SK-N-SH (cell line): ENCODE results near the gene NOCT. TPM values are rescaled to one million over a fixed set of nuclear protein-coding genes. Genes with fewer than 3 reads are reported as not detected.

ENCODE experiments used
- CTCF ChIA-PET: fragments of 300-600, 350-600 bp; formaldehyde crosslinking; extraction: SDS; loops from one replicate; lab custom pipeline; 2021; lab: Yijun Ruan, JAX
- POLR2A ChIA-PET: fragments of 350-600 bp; sonication (Branson Sonifier 250); formaldehyde crosslinking; extraction: SDS; loops from one replicate; lab custom pipeline; 2020; ENCODE audit warnings: antibody characterized with exemption, inconsistent platforms; lab: Yijun Ruan, JAX
- DNase-seq: peaks from one replicate; pipeline ENCODE4 v3.0.0; 2012
- H2AFZ ChIP-seq: fragments of 200-600 bp; sonication (generic); 2 replicates; pipeline ENCODE4 v1.8.1; 2016; ENCODE audit warnings: antibody characterized with exemption, mild to moderate bottlenecking, low read depth
- H3F3A ChIP-seq: fragments of 200-600 bp; sonication (generic); replicated peaks from 2 replicates; pipeline ENCODE3; 2016; ENCODE audit warnings: antibody characterized with exemption, mild to moderate bottlenecking; ENCODE audit not compliant: insufficient read depth
- H3K27ac ChIP-seq, 2 experiments: fragments of 200-500 bp in 1 of 2; fragments of 200-600 bp in 1 of 2; sonication (Bioruptor generic) in 1 of 2; sonication (generic), shearing (Covaris generic) in 1 of 2; 2 replicates each; pipeline versions ENCODE4 v1.5.1 to v1.6.1; 2014 to 2016; ENCODE audit warnings: low read depth in 2 of 2, inconsistent platforms in 1 of 2, low read length in 1 of 2, mild to moderate bottlenecking in 1 of 2, mixed read lengths in 1 of 2
- H3K27me3 ChIP-seq: fragments of 200-600 bp; sonication (generic), shearing (Covaris generic); 2 replicates; pipeline ENCODE4 v1.6.1; 2016; ENCODE audit warnings: mixed run types; ENCODE audit not compliant: insufficient read depth
- H3K36me3 ChIP-seq, 2 experiments: fragments of 200-500 bp in 1 of 2; fragments of 200-600 bp in 1 of 2; sonication (Bioruptor generic) in 1 of 2; sonication (generic) in 1 of 2; replicated peaks in 1 of 2; 2 replicates each; pipeline versions ENCODE3 to v1.5.1; 2014 to 2016; ENCODE audit warnings: low read length in 1 of 2, mild to moderate bottlenecking in 1 of 2; ENCODE audit not compliant: insufficient read depth in 2 of 2, control insufficient read depth in 1 of 2
- H3K4me1 ChIP-seq, 2 experiments: fragments of 200-500 bp in 1 of 2; fragments of 200-600 bp in 1 of 2; sonication (Bioruptor generic) in 1 of 2; sonication (generic), shearing (Covaris generic) in 1 of 2; 2 replicates each; pipeline versions ENCODE4 v1.5.1 to v1.6.1; 2014 to 2016; ENCODE audit warnings: low read depth in 1 of 2, low read length in 1 of 2, mixed run types in 1 of 2; ENCODE audit not compliant: insufficient read depth in 2 of 2, control insufficient read depth in 1 of 2
- H3K4me2 ChIP-seq: fragments of 200-600 bp; sonication (generic), shearing (Covaris generic); 2 replicates; pipeline ENCODE4 v1.6.1; 2017; ENCODE audit warnings: mixed run types
- H3K4me3 ChIP-seq, 2 experiments: fragments of 200-500 bp in 1 of 2; fragments of 200-600 bp in 1 of 2; sonication (Bioruptor generic) in 1 of 2; sonication (generic), shearing (Covaris generic) in 1 of 2; 2 replicates each; pipeline versions ENCODE4 v1.5.1 to v1.8.1; 2014 to 2016; ENCODE audit warnings: low read depth in 2 of 2, inconsistent platforms in 1 of 2, low read length in 1 of 2, mild to moderate bottlenecking in 1 of 2, mixed read lengths in 1 of 2, moderate library complexity in 1 of 2
- H3K79me2 ChIP-seq: fragments of 200-600 bp; sonication (generic); 2 replicates; pipeline ENCODE4 v1.8.1; 2017; ENCODE audit warnings: mild to moderate bottlenecking; ENCODE audit not compliant: insufficient read depth
- H3K9ac ChIP-seq: fragments of 200-600 bp; sonication (generic); 2 replicates; pipeline ENCODE4 v1.6.1; 2017; ENCODE audit warnings: mixed run types
- H3K9me2 ChIP-seq: fragments of 200-600 bp; sonication (generic); 2 replicates; pipeline ENCODE4 v1.6.1; 2017; ENCODE audit warnings: mixed run types
- H3K9me3 ChIP-seq: fragments of 200-600 bp; sonication (generic); 2 replicates; pipeline ENCODE4 v1.6.1; 2017; ENCODE audit warnings: mixed run types, mild to moderate bottlenecking, moderate library complexity
- H4K20me1 ChIP-seq: fragments of 200-600 bp; sonication (generic); 2 replicates; pipeline ENCODE4 v1.6.1; 2017; ENCODE audit warnings: mild to moderate bottlenecking, mixed run types; ENCODE audit not compliant: insufficient read depth
- CTCF ChIP-seq: fragments of 200-600 bp; sonication (generic); IDR thresholded peaks from 2 replicates; pipeline ENCODE4 v1.6.1; 2017; ENCODE audit warnings: antibody characterized with exemption, mild to moderate bottlenecking, moderate library complexity
- ELF1 ChIP-seq: IDR thresholded peaks from 2 replicates; pipeline ENCODE4 v1.4.0; 2012
- EP300 ChIP-seq, 2 experiments: IDR thresholded peaks; 2 replicates each; pipeline versions ENCODE4 v1.4.0 to v1.6.1; 2012; ENCODE audit warnings: borderline replicate concordance in 1 of 2, low read depth in 1 of 2, low read length in 1 of 2
- FOXJ3 ChIP-seq: sonication (generic); formaldehyde crosslinking; IDR thresholded peaks from 2 replicates; pipeline ENCODE4 v1.5.1; 2020; ENCODE audit warnings: mild to moderate bottlenecking, missing genetic modification reagents
- GABPA ChIP-seq: IDR thresholded peaks from 2 replicates; pipeline ENCODE4 v1.4.0; 2012; ENCODE audit warnings: low read depth, mild to moderate bottlenecking
- GATA2 ChIP-seq: sonication (generic); formaldehyde crosslinking; IDR thresholded peaks from 2 replicates; pipeline ENCODE4 v1.5.0; 2020; ENCODE audit warnings: mild to moderate bottlenecking, missing genetic modification reagents
- JUND ChIP-seq: IDR thresholded peaks from 2 replicates; pipeline ENCODE4 v1.4.0; 2012
- MEF2A ChIP-seq: IDR thresholded peaks from 2 replicates; pipeline ENCODE4 v1.4.0; 2012; ENCODE audit warnings: low read depth, borderline replicate concordance
- NFIC ChIP-seq: IDR thresholded peaks from 2 replicates; pipeline ENCODE4 v1.4.0; 2012; ENCODE audit warnings: borderline replicate concordance
- RAD21 ChIP-seq: IDR thresholded peaks from 2 replicates; pipeline ENCODE4 v1.6.1; 2012; ENCODE audit warnings: mild to moderate bottlenecking, low read length
- RCOR1 ChIP-seq: fragments of 150-350 bp; IDR thresholded peaks from 2 replicates; pipeline ENCODE4 v1.6.1; 2017; ENCODE audit warnings: antibody characterized with exemption, low read length
- SIN3A ChIP-seq: IDR thresholded peaks from 2 replicates; pipeline ENCODE4 v1.6.1; 2012; ENCODE audit warnings: low read depth, mild to moderate bottlenecking, low read length, moderate library complexity, borderline replicate concordance
- SMC3 ChIP-seq: IDR thresholded peaks from 2 replicates; pipeline ENCODE4 v1.6.1; 2012; ENCODE audit warnings: low read depth, low read length, improper control_type of control experiment
- TCF12 ChIP-seq: IDR thresholded peaks from 2 replicates; pipeline ENCODE4 v1.4.0; 2012
- TEAD4 ChIP-seq: IDR thresholded peaks from 2 replicates; pipeline ENCODE4 v1.4.0; 2012; ENCODE audit warnings: mild to moderate bottlenecking, borderline replicate concordance; ENCODE audit not compliant: insufficient read depth
- WGBS: methylation state at CpG from one replicate; pipeline ENCODE4 v1.1.6; 2017; ENCODE audit warnings: low lambda C conversion rate; 5-methylcytosine and 5-hydroxymethylcytosine counted together
- polyA plus RNA-seq, 3 experiments: library from polyadenylated mRNA; depleted of rRNA; stranded (reverse); fragments of >200 nt; gene quantifications; 2 replicates each; pipeline ENCODE4 v1.2.3, GENCODE V29; 2012
- TF ChIP-seq, protein P1 (sequence below): IDR thresholded peaks from 2 replicates; pipeline ENCODE4 v1.4.0; 2012; ENCODE audit warnings: low read depth
- TF ChIP-seq, protein P2 (sequence below): IDR thresholded peaks from 2 replicates; pipeline ENCODE4 v1.4.0; 2012; ENCODE audit warnings: low read depth, borderline replicate concordance

Gene NOCT
- polyA plus RNA-seq, 1 of the 3 experiments (the other 2 are of a cell fraction) = 3.8 TPM

- TF ChIP-seq SIN3A = no peak
- no peak for TF ChIP-seq ELF1
- no peak for TF ChIP-seq GABPA
- TF ChIP-seq SMC3 = no peak
Observed at GRCh38 chr4:138992676-138993075, 22.9 kb upstream of the NOCT start (continued).

DNA sequence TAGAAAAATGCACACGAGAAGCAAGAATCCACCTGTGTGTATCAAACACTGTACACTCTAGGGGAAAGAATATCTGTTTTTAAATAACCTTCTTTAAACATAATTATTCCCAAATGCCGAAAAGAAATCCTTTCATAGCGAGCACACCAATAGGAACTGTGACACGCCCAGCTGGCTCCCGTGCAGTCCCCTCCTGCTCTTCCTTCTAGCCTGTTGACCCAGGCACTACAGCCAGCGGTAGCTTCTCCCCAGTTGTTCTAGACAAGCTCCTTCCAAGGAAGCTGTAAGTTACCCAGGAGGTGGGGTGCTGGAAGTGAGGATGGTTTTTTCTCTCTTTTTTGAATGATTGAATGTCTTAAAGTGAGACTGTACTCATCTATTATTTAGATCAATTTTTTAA lies 19.5 kb upstream of the NOCT start:
- H4K20me1 ChIP-seq = no peaks in the 10 kb centered on the region
- 80% methylated on average over 6 of the region's 6 CpGs for WGBS
- no peak overlapping the region for H3K4me2 ChIP-seq
- H3K36me3 ChIP-seq = no peaks in the 10 kb centered on the region
- H3K27me3 ChIP-seq = no peaks in the 10 kb centered on the region
- no peaks in the 10 kb centered on the region for H3F3A ChIP-seq
- no peak for DNase-seq
- H3K9me2 ChIP-seq = no peaks in the 10 kb centered on the region
- no peak overlapping the region for H2AFZ ChIP-seq
- H3K79me2 ChIP-seq = no peaks in the 10 kb centered on the region
- H3K27ac ChIP-seq = no peak overlapping the region
- no peaks in the 10 kb centered on the region for H3K9me3 ChIP-seq
- POLR2A ChIA-PET = no interaction called here
- H3K4me3 ChIP-seq = no peak overlapping the region
- H3K4me1 ChIP-seq = no peaks in the 10 kb centered on the region
- H3K9ac ChIP-seq = no peak overlapping the region
- CTCF ChIA-PET = no interaction called here
- TF ChIP-seq, protein P1, sequence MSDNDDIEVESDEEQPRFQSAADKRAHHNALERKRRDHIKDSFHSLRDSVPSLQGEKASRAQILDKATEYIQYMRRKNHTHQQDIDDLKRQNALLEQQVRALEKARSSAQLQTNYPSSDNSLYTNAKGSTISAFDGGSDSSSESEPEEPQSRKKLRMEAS = no peak
- TF ChIP-seq TEAD4 (no peak), JUND (no peak), MEF2A (no peak), SMC3 (no peak), CTCF (no peak), RAD21 (no peak), RCOR1 (no peak), TCF12 (no peak), FOXJ3 (CRISPR knock-in tag) (no peak), NFIC (no peak), ELF1 (no peak), GATA2 (CRISPR knock-in tag) (no peak), EP300 (IDR thresholded peaks at IDR 0.05; ENCODE audit: borderline replicate concordance in 1 of 2, low read depth in 1 of 2, low read length in 1 of 2) (no peak)
- TF ChIP-seq, protein P2, sequence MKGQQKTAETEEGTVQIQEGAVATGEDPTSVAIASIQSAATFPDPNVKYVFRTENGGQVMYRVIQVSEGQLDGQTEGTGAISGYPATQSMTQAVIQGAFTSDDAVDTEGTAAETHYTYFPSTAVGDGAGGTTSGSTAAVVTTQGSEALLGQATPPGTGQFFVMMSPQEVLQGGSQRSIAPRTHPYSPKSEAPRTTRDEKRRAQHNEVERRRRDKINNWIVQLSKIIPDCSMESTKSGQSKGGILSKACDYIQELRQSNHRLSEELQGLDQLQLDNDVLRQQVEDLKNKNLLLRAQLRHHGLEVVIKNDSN = no peak
